ENCODE data around the gene SLC13A1. TPM values are rescaled to one million over a fixed set of nuclear protein-coding genes. Genes with fewer than 3 reads are reported as not detected.

Gene SLC13A1
- total and polyA plus RNA-seq, 9 donors = 0.10 to 0.24 TPM; not detected in 7

DNA sequence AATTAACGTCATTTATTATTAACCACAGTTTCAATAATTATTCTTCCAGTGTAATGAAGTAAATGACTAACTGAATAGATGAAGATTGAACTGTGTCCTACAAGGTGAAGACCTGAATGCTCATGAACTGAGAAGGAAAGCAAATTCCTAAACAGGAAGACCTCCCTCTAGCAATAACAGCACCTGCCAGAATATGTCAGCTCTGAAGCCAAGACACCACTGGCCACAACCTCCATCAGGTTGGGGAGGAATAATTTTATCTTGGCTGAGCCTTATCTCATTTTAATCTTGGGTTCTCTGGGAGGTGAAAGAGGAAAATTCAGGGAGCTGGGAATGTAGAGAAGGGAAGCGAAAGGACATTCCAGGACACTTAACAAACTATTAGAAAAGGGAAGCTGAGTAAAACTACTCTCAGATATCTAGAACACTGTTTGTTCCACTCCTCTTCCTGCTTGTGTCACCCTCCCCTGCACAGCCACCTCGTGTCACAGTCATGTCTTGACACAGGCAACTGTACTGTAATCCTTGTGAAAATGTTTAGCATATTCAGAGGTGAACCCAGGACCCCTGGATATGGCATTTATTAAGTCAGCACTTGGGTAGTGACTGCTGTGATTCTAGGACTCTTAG is 4.6 kb upstream of the SLC13A1 start:
- no peak for DNase-seq
- H3K36me3 ChIP-seq = no peaks in the 10 kb centered on the region
- no peak overlapping the region for H3K27ac ChIP-seq
- H3K4me3 ChIP-seq = no peak overlapping the region
- intact Hi-C loops (cut with DNase I) = no loop called here
- no peaks in the 10 kb centered on the region for H3K4me1 ChIP-seq (ENCODE audit: insufficient read depth)
- WGBS, 3 donors = 72 to 80% (median 74%) methylated on average over 3 of the region's 3 CpGs
- no peak for TF ChIP-seq EP300 (IDR thresholded peaks at IDR 0.05)
- TF ChIP-seq CTCF (IDR thresholded peaks at IDR 0.05) = no peak
- TF ChIP-seq POLR2A (IDR thresholded peaks at IDR 0.05) = no peak
- H3K9me3 ChIP-seq = no peaks in the 10 kb centered on the region
- H3K27me3 ChIP-seq = no peaks in the 10 kb centered on the region

DNA sequence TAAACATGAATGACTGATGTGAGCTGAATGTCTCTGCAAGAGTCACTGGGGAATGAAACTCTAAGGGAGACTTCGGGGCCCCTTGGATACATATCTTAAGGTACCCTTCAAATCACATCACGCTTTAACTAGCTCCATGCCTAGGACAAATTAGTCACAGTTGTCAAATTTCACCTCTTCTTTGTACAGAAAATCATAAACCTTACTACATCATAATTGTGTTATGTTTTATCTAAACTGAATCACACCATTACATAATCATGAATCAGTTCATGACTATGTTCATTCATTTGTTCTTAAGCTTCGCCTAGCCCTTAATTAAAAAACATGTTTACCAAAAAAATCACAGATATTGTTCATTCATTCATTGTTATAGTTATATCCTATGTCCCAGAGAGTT is 2.1 kb upstream of the SLC13A1 start:
- Histone ChIP-seq H3K27ac (no peak overlapping the region), H3K4me3 (no peak overlapping the region), H3K9me3 (no peaks in the 10 kb centered on the region), H3K27me3 (no peaks in the 10 kb centered on the region), H3K36me3 (no peaks in the 10 kb centered on the region), H3K4me1 (ENCODE audit: insufficient read depth) (no peaks in the 10 kb centered on the region)
- no peak for DNase-seq
- intact Hi-C loops (cut with DNase I) = no loop called here
- 56 to 63% (median 59%) methylated on average over 3 of the region's 3 CpGs for WGBS, 3 donors
- TF ChIP-seq EP300 (IDR thresholded peaks at IDR 0.05) = no peak
- no peak for TF ChIP-seq CTCF (IDR thresholded peaks at IDR 0.05)
- TF ChIP-seq POLR2A (IDR thresholded peaks at IDR 0.05) = no peak

DNA sequence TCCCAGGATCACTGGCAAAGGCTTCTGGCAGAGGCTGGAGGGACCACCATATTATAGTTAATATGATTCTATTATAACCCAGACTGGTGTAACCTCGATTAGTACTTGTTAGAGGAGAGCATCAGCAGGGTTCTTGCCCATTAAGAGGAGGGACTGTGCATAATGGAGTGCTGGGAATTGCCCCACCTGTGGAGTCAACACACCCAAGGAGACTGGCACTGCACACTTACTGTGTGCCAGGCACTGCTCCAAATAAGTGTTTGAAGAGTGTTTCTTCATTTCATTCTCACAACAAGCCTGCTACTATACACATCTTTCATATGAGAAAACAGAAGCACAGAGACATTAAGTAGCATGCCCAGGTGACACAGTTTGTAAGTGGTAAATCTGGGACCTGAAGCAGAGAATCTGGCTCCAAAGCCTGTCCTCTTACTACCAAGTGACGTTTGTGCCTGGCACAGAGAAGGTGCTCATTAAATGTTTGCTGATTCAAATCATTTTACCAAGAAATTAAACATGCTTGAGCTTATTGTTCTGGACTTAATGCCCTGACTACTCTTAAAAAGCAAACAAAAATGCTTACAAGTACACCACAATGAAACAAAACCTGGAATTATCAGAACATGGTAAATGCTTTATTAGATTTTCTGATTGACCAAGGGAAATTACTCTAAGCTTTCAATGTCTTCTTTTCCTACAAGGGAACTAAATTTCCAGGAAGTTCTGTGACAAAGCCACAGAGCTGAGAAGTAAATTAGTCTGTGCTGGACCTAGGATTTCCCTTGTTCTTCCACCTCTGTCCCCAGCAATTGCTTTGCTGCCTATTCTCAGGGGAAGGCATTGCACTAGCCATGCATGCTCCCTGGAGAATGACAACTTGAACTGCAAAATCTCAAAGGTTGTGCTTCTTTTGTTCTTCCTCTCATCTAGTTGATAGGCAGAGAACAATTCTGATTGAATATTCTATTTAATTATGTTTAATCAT is 809 bp downstream of the SLC13A1 start:
- DNase-seq = no peak
- Histone ChIP-seq H3K27me3 (no peaks in the 10 kb centered on the region), H3K9me3 (no peaks in the 10 kb centered on the region), H3K4me3 (no peak overlapping the region), H3K4me1 (ENCODE audit: insufficient read depth) (no peaks in the 10 kb centered on the region), H3K36me3 (no peaks in the 10 kb centered on the region), H3K27ac (no peak overlapping the region)
- 74 to 84% (median 80%) methylated on average over 2 of the region's 2 CpGs for WGBS, 3 donors
- TF ChIP-seq CTCF (IDR thresholded peaks at IDR 0.05) (no peak), POLR2A (IDR thresholded peaks at IDR 0.05) (no peak), EP300 (IDR thresholded peaks at IDR 0.05) (no peak)
- intact Hi-C loops (cut with DNase I) = no loop called here

DNA sequence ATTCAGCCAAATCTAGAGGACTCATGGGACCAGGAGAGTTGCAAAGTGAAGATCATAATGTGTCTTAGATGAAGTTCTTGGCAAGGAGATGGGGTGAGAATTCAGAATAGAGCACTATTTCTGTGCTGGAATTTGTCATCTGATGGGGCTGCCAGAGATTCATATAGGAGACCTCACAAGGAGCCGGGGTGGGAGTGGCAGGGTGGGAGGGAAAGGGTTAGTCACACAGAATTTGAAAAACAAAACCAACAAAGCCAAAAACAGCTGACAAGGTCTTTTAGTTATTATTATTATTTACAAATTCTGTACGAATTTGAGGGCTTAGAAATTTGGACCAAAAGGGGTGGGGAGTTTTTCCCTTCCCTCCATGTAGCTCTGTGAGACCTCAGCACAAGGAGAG is 1.7 kb downstream of the SLC13A1 start:
- Histone ChIP-seq H3K9me3 (no peaks in the 10 kb centered on the region), H3K4me3 (no peak overlapping the region), H3K27me3 (no peaks in the 10 kb centered on the region), H3K36me3 (no peaks in the 10 kb centered on the region), H3K4me1 (ENCODE audit: insufficient read depth) (no peaks in the 10 kb centered on the region), H3K27ac (no peak overlapping the region)
- no peak for DNase-seq
- intact Hi-C loops (cut with DNase I) = no loop called here
- TF ChIP-seq POLR2A (IDR thresholded peaks at IDR 0.05) (no peak), EP300 (IDR thresholded peaks at IDR 0.05) (no peak), CTCF (IDR thresholded peaks at IDR 0.05) (no peak)
- WGBS, 3 donors = 41 to 44% (median 42%) methylated on average over 2 of the region's 2 CpGs
